HepG2 (cell line): ENCODE data around the gene CD99L2. TPM values are rescaled to one million over a fixed set of nuclear protein-coding genes. Genes with fewer than 3 reads are reported as not detected.

ENCODE experiments used
- ATAC-seq: fragments of 200-7000 bp; cut with Tn5 transposase; 3 replicates; pipeline ENCODE4 v1.9.1; 2020; ENCODE audit warnings: mild to moderate bottlenecking, moderate library complexity
- BruUV-seq: library from RNA; stranded (reverse); fragments of 400-500 nt; replicated peaks from 2 replicates; lab custom pipeline; 2021; lab: Mats Ljungman, UMichigan
- CTCF ChIA-PET: fragments of 300-600 bp; formaldehyde crosslinking; extraction: SDS; loops from one replicate; lab custom pipeline; 2021; ENCODE audit warnings: low total read pairs, inconsistent platforms, low intra/inter-chr PET ratio; lab: Yijun Ruan, JAX
- POLR2A ChIA-PET: fragments of 350-600 bp; sonication (Branson Sonifier 250); formaldehyde crosslinking; loops from one replicate; lab custom pipeline; 2020; ENCODE audit warnings: antibody characterized with exemption, inconsistent platforms; lab: Yijun Ruan, JAX
- DNase-seq: peaks from one replicate; pipeline ENCODE4 v3.0.0-alpha.2; 2015; ENCODE audit warnings: low spot score
- FAIRE-seq: peaks from 3 replicates; lab custom pipeline; 2011; peaks lifted over from hg19 to GRCh38; lab: Jason Lieb, UNC
- H2AFZ ChIP-seq: one replicate; pipeline ENCODE4 v1.6.1; 2011; ENCODE audit warnings: low read length, inconsistent platforms
- H3K27ac ChIP-seq: fragments of 300-600 bp; 3 replicates; pipeline ENCODE4 v1.8.0; 2011; ENCODE audit warnings: mixed run types, mild to moderate bottlenecking, mixed read lengths, low read length, inconsistent platforms; ENCODE audit not compliant: insufficient read depth; ENCODE audit errors: extremely low read length
- H3K27me3 ChIP-seq, 2 experiments: fragments of 200-600 bp in 1 of 2; 2 replicates in 1 of 2; 3 replicates in 1 of 2; pipeline versions ENCODE4 v1.6.0 to v1.8.0; 2011; ENCODE audit warnings: low read length in 2 of 2, mild to moderate bottlenecking in 2 of 2, moderate library complexity in 2 of 2, inconsistent platforms in 1 of 2; ENCODE audit not compliant: insufficient read depth in 2 of 2, control insufficient read depth in 1 of 2
- H3K36me3 ChIP-seq, 2 experiments: fragments of 200-600 bp in 1 of 2; replicated peaks in 1 of 2; 2 replicates in 1 of 2; 3 replicates in 1 of 2; pipeline versions ENCODE4 v1.5.1 to v1.8.0; 2011; ENCODE audit warnings: low read length in 2 of 2, inconsistent platforms in 1 of 2; ENCODE audit not compliant: insufficient read depth in 2 of 2, control insufficient read depth in 1 of 2
- H3K4me1 ChIP-seq: 2 replicates; pipeline ENCODE4 v1.5.1; 2012; ENCODE audit warnings: low read length, inconsistent platforms; ENCODE audit not compliant: insufficient read depth
- H3K4me2 ChIP-seq: 2 replicates; pipeline ENCODE4 v1.6.0; 2011; ENCODE audit warnings: low read depth, low read length, inconsistent platforms
- H3K4me3 ChIP-seq, 3 experiments: fragments of 200-600 bp in 1 of 3; sonication (generic), shearing (Covaris generic) in 1 of 3; replicated peaks in 1 of 3; 2 replicates each; pipeline ENCODE4 v1.5.1; 2011 to 2016; ENCODE audit warnings: low read length in 3 of 3, inconsistent platforms in 2 of 3, low read depth in 2 of 3, mild to moderate bottlenecking in 2 of 3, control low read depth in 1 of 3, mixed read lengths in 1 of 3; ENCODE audit not compliant: insufficient read depth in 1 of 3
- H3K79me2 ChIP-seq: one replicate; pipeline ENCODE4 v1.6.1; 2011; ENCODE audit warnings: low read length, inconsistent platforms; ENCODE audit not compliant: insufficient read depth
- H3K9ac ChIP-seq: 2 replicates; pipeline ENCODE4 v1.6.0; 2011; ENCODE audit warnings: mild to moderate bottlenecking, low read depth, low read length, inconsistent platforms; ENCODE audit not compliant: insufficient read depth
- H3K9me3 ChIP-seq: 2 replicates; pipeline ENCODE4 v1.5.1; 2012; ENCODE audit warnings: mild to moderate bottlenecking, low read length
- H4K20me1 ChIP-seq: 2 replicates; pipeline ENCODE4 v1.6.0; 2011; ENCODE audit warnings: inconsistent platforms, mild to moderate bottlenecking, low read length, moderate library complexity; ENCODE audit not compliant: insufficient read depth
- DNMT3B ChIP-seq: conservative IDR thresholded peaks from 2 replicates; pipeline ENCODE4 v1.6.1; 2016; ENCODE audit warnings: missing biosample characterization, control low read depth
- GPN1 ChIP-seq: sonication (generic); formaldehyde crosslinking; IDR thresholded peaks from 2 replicates; pipeline ENCODE4 v1.5.1; 2020; ENCODE audit warnings: missing genetic modification reagents, borderline replicate concordance
- KAT7 ChIP-seq: IDR thresholded peaks from 2 replicates; pipeline ENCODE4 v1.6.1; 2018; ENCODE audit warnings: borderline replicate concordance, missing compliant biosample characterization
- KDM5A ChIP-seq: fragments of 200-600 bp; sonication (generic); IDR thresholded peaks from 2 replicates; pipeline ENCODE4 v1.7.0; 2018; ENCODE audit warnings: antibody characterized with exemption, mild to moderate bottlenecking, low read length, borderline replicate concordance
- NFIC ChIP-seq: IDR thresholded peaks from 2 replicates; pipeline ENCODE4 v1.6.1; 2012; ENCODE audit warnings: mild to moderate bottlenecking, low read length, inconsistent platforms
- PCBP2 ChIP-seq: fragments of 200-400 bp; formaldehyde crosslinking; optimal IDR thresholded peaks from 2 replicates; pipeline ENCODE3; 2018; ENCODE audit warnings: low read length, low read depth; ENCODE audit not compliant: poor library complexity, severe bottlenecking
- PHF21A ChIP-seq: sonication (generic); formaldehyde crosslinking; IDR thresholded peaks from 2 replicates; pipeline ENCODE4 v1.5.0; 2020; ENCODE audit warnings: mild to moderate bottlenecking, missing genetic modification reagents
- XRCC5 ChIP-seq: fragments of 200-400 bp; formaldehyde crosslinking; optimal IDR thresholded peaks from 2 replicates; pipeline ENCODE3; 2017; ENCODE audit warnings: mild to moderate bottlenecking, low read length
- ZNF264 ChIP-seq: sonication (generic); formaldehyde crosslinking; IDR thresholded peaks from 2 replicates; pipeline ENCODE4 v1.4.0; 2020; ENCODE audit warnings: missing genetic modification reagents
- WGBS: methylation state at CpG from one replicate; pipeline ENCODE4 v1.1.6; 2017; ENCODE audit warnings: low lambda C conversion rate; 5-methylcytosine and 5-hydroxymethylcytosine counted together
- in situ Hi-C: cut with HindIII; loops from 2 replicates; pipeline ENCODE4 v1.10.0; 2017; ENCODE audit warnings: low pct_unique_long_range_greater_than_20kb; ENCODE audit not compliant: extremely low pct_ligation_motif_present
- intact Hi-C: fragments of 100-400 bp; cut with micrococcal nuclease; formaldehyde crosslinking; loops from one replicate; pipeline ENCODE4 v1.10.0; 2022; ENCODE audit not compliant: unreplicated experiment
- polyA plus RNA-seq, 8 experiments: library from polyadenylated mRNA; depleted of rRNA in 3 of 8; stranded (reverse) in 7 of 8; unstranded in 1 of 8; fragments of >200 nt; fragmentation: Illumina TruSeq in 4 of 8; extraction: Trizol in 4 of 8; gene quantifications; 2 replicates each; pipeline versions ENCODE4 v1.2.1 to v1.2.3, GENCODE V29; 2011 to 2016; ENCODE audit warnings: low read depth in 4 of 8, missing spikeins in 1 of 8, mixed read lengths in 1 of 8; ENCODE audit not compliant: insufficient read depth in 1 of 8
- total RNA-seq, 5 experiments: library from RNA; depleted of rRNA; stranded (reverse); fragments of >200 nt; fragmentation: Illumina TruSeq; extraction: Trizol; gene quantifications; 2 replicates each; pipeline ENCODE4 v1.2.3, GENCODE V29; 2016; ENCODE audit warnings: low read depth in 1 of 5

The CD99L2 gene
- total and polyA plus RNA-seq, 2 of the 13 experiments (the other 11 are each of a cell fraction or from before 2014, with no cell fraction given), result 6.9 to 7.6 TPM

DNA sequence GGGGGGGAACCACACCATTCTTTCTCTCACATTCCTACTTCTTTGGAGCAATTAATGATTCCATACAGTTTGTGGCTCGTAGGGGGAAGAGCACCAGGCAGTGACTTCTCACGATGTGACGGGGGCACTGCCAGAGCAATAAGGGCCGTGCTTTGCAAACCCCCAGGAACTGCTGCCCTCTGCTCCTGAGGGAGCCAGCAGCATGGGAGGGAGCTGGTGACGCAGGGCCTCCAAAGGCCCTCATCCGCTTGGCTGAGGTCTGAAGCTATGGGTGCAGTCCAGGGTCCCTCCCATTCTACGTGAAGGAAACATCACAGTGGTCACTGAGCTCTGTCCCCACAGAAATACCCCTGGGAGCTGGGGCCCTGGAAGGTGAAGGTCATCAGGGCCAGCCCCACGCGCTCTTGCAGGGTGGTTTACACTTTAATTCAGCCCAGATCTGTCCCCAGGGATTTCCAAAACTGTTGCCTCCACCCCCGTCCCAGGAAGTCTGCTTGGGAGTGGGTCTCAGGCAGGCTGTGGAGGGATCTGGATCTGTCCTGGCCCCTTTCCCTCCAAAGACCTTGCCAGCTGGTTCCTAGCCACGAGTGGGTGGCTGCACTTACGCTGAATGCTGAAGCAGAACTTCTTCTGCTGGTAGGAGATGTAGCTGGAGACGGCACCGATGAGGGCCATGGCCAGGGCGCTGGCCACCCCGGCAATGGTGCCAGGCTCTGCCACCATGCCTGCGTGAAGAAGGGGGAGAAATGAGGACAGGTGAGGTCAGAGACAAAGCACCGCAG is 122.7 kb downstream of the CD99L2 start:
- Histone ChIP-seq H3K4me2 (no peak overlapping the region), H2AFZ (no peak overlapping the region)
- TF ChIP-seq PCBP2 (no peak), GPN1 (no peak), DNMT3B (no peak), XRCC5 (no peak), KAT7 (no peak), KDM5A (no peak), NFIC (no peak), ZNF264 (CRISPR knock-in tag) (no peak), PHF21A (CRISPR knock-in tag) (no peak)
- TF ChIP-seq, all 625 proteins: peak for 0
- Histone ChIP-seq H4K20me1 (no peaks in the 10 kb centered on the region), H3K27ac (no peak overlapping the region), H3K27me3 (no peaks in the 10 kb centered on the region), H3K36me3 (no peaks in the 10 kb centered on the region), H3K79me2 (no peaks in the 10 kb centered on the region), H3K9me3 (no peaks in the 10 kb centered on the region), H3K9ac (no peak overlapping the region), H3K4me1 (no peaks in the 10 kb centered on the region), H3K4me3 (no peak overlapping the region)
- in situ Hi-C loops, result loop anchor here (10.0 kb wide), 1 partner anchor 229 kb away; no protein-coding TSS in a partner anchor
- DNase-seq, result no peak
- CTCF ChIA-PET, result no interaction called here
- no peak for ATAC-seq
- FAIRE-seq, result no peak
- BruUV-seq, result no TSS peak
- POLR2A ChIA-PET, result no interaction called here
- 87% methylated on average over 6 of the region's 18 CpGs for WGBS
- intact Hi-C loops, result no loop called here
